GM12878 (cell line): Measurements from ENCODE around the gene NTF3. TPM values are rescaled to one million over a fixed set of nuclear protein-coding genes. Genes with fewer than 3 reads are reported as not detected.

ENCODE experiments used
- ATAC-seq: fragments of 200-7000 bp; cut with Tn5 transposase; 3 replicates; pipeline ENCODE4 v1.9.1; 2020; ENCODE audit warnings: mild to moderate bottlenecking, moderate library complexity
- BruUV-seq: library from RNA; stranded (reverse); fragments of 400-500 nt; replicated peaks from 2 replicates; lab custom pipeline; 2021; lab: Mats Ljungman, UMichigan
- CTCF ChIA-PET: fragments of 300-600 bp; sonication (Branson Sonifier 250); formaldehyde crosslinking; extraction: SDS; loops from one replicate; lab custom pipeline; 2021; ENCODE audit warnings: inconsistent platforms; lab: Yijun Ruan, JAX
- POLR2A ChIA-PET: fragments of 350-600 bp; formaldehyde crosslinking; extraction: SDS; loops from one replicate; lab custom pipeline; 2021; ENCODE audit warnings: inconsistent platforms; lab: Charles Lee
- RAD21 ChIA-PET: fragments of 300-600 bp; sonication (Branson Sonifier 250); formaldehyde crosslinking; loops from one replicate; lab custom pipeline; 2023; ENCODE audit warnings: antibody characterized with exemption; ENCODE audit not compliant: unreplicated experiment; lab: Charles Lee
- SMC1A ChIA-PET: fragments of 300-600 bp; sonication (Branson Sonifier 250); formaldehyde crosslinking; loops from one replicate; lab custom pipeline; 2023; ENCODE audit not compliant: unreplicated experiment, uncharacterized antibody; lab: Charles Lee
- DNase-seq: peaks from one replicate; pipeline ENCODE4 v3.0.0-alpha.2; 2011; ENCODE audit warnings: low read depth, low spot score
- FAIRE-seq: peaks from 3 replicates; lab custom pipeline; 2011; peaks lifted over from hg19 to GRCh38; lab: Jason Lieb, UNC
- H2AFZ ChIP-seq: 2 replicates; pipeline ENCODE4 v1.6.0; 2011; ENCODE audit warnings: low read depth, low read length, control low read depth; ENCODE audit not compliant: control insufficient read depth
- H3K27ac ChIP-seq: 2 replicates; pipeline ENCODE4 v1.5.1; 2011; ENCODE audit warnings: control low read depth; ENCODE audit not compliant: control insufficient read depth, insufficient read depth
- H3K27me3 ChIP-seq, 2 experiments: replicated peaks in 1 of 2; 2 replicates each; pipeline versions ENCODE4 v1.6.0 to v1.6.1; 2011; ENCODE audit warnings: low read length in 1 of 2; ENCODE audit not compliant: control insufficient read depth in 2 of 2, insufficient read depth in 2 of 2
- H3K36me3 ChIP-seq, 2 experiments: 2 replicates each; pipeline ENCODE4 v1.5.1; 2011; ENCODE audit warnings: low read length in 1 of 2; ENCODE audit not compliant: control insufficient read depth in 2 of 2, insufficient read depth in 2 of 2
- H3K4me1 ChIP-seq: 2 replicates; pipeline ENCODE4 v1.6.1; 2011; ENCODE audit warnings: mild to moderate bottlenecking, low read length, moderate library complexity, mixed read lengths; ENCODE audit not compliant: control insufficient read depth, insufficient read depth
- H3K4me2 ChIP-seq: 2 replicates; pipeline ENCODE4 v1.6.0; 2011; ENCODE audit warnings: control low read depth; ENCODE audit not compliant: control insufficient read depth, insufficient read depth
- H3K4me3 ChIP-seq: fragments of 200-600 bp; sonication (generic); 2 replicates; pipeline ENCODE4 v1.5.1; 2016
- H3K79me2 ChIP-seq: 2 replicates; pipeline ENCODE4 v1.6.0; 2011; ENCODE audit warnings: low read length; ENCODE audit not compliant: control insufficient read depth, insufficient read depth
- H3K9ac ChIP-seq: 2 replicates; pipeline ENCODE4 v1.8.0; 2011; ENCODE audit warnings: low read length, control low read depth, mixed read lengths; ENCODE audit not compliant: control insufficient read depth, insufficient read depth
- H3K9me3 ChIP-seq: replicated peaks from 3 replicates; pipeline ENCODE4 v1.5.1; 2011; ENCODE audit warnings: mild to moderate bottlenecking, low read length; ENCODE audit not compliant: control insufficient read depth, insufficient read depth
- H4K20me1 ChIP-seq: 2 replicates; pipeline ENCODE4 v1.6.0; 2011; ENCODE audit not compliant: control insufficient read depth, insufficient read depth
- CHD4 ChIP-seq: fragments of 200-600 bp; sonication (generic); IDR thresholded peaks from 2 replicates; pipeline ENCODE4 v1.6.1; 2016; ENCODE audit warnings: mild to moderate bottlenecking
- ETV6 ChIP-seq, 2 experiments: fragments of 450-650 bp in 1 of 2; IDR thresholded peaks in 1 of 2; conservative IDR thresholded peaks in 1 of 2; 2 replicates each; pipeline ENCODE4 v1.6.1; 2014; ENCODE audit warnings: antibody characterized with exemption in 1 of 2, borderline replicate concordance in 1 of 2, low read depth in 1 of 2, mild to moderate bottlenecking in 1 of 2, moderate library complexity in 1 of 2
- EZH2 ChIP-seq: IDR thresholded peaks from 2 replicates; pipeline ENCODE4 v1.6.1; 2012; ENCODE audit warnings: low read depth, mild to moderate bottlenecking, control low read depth, inconsistent platforms, low read length, borderline replicate concordance; ENCODE audit not compliant: control insufficient read depth
- KDM1A ChIP-seq: fragments of 200-600 bp; sonication (generic); IDR thresholded peaks from 2 replicates; pipeline ENCODE4 v1.6.1; 2016; ENCODE audit warnings: borderline replicate concordance
- KLF5 ChIP-seq: fragments of 450-650 bp; IDR thresholded peaks from 2 replicates; pipeline ENCODE4 v1.6.1; 2014; ENCODE audit warnings: mild to moderate bottlenecking; ENCODE audit not compliant: partially characterized antibody
- LARP7 ChIP-seq: fragments of 450-650 bp; IDR thresholded peaks from 2 replicates; pipeline ENCODE4 v1.6.1; 2017; ENCODE audit warnings: mild to moderate bottlenecking
- MEF2A ChIP-seq: IDR thresholded peaks from 2 replicates; pipeline ENCODE4 v1.6.1; 2011; ENCODE audit warnings: low read depth, mild to moderate bottlenecking, low read length, moderate library complexity; ENCODE audit not compliant: insufficient read depth
- MYC ChIP-seq: IDR thresholded peaks from 2 replicates; pipeline ENCODE4 v1.6.1; 2011; ENCODE audit warnings: mild to moderate bottlenecking, low read length, moderate library complexity, inconsistent platforms; ENCODE audit not compliant: insufficient read depth, insufficient replicate concordance, insufficient read length, severe bottlenecking
- NR2F1 ChIP-seq: fragments of 450-650 bp; conservative IDR thresholded peaks from 2 replicates; pipeline ENCODE4 v1.6.1; 2017; ENCODE audit warnings: mild to moderate bottlenecking
- NRF1 ChIP-seq: conservative IDR thresholded peaks from 2 replicates; pipeline ENCODE4 v1.6.1; 2011; ENCODE audit warnings: mild to moderate bottlenecking, low read depth, low read length, improper control_type of control experiment
- RBBP5 ChIP-seq: fragments of 200-600 bp; sonication (generic); conservative IDR thresholded peaks from 2 replicates; pipeline ENCODE4 v1.6.1; 2016
- SP1 ChIP-seq: IDR thresholded peaks from one replicate; pipeline ENCODE4 v1.6.1; 2011; ENCODE audit warnings: low read depth, low read length
- SREBF1 ChIP-seq: IDR thresholded peaks from 2 replicates; pipeline ENCODE4 v1.6.1; 2012; ENCODE audit warnings: mild to moderate bottlenecking, low read length
- TCF7 ChIP-seq: IDR thresholded peaks from 2 replicates; pipeline ENCODE4 v1.6.1; 2014; ENCODE audit warnings: antibody characterized with exemption, borderline replicate concordance
- USF2 ChIP-seq: IDR thresholded peaks from 2 replicates; pipeline ENCODE4 v1.6.1; 2011; ENCODE audit warnings: low read depth, low read length, improper control_type of control experiment, borderline replicate concordance
- WGBS: methylation state at CpG from one replicate; pipeline ENCODE4 v1.1.6; 2016; ENCODE audit warnings: low lambda C conversion rate; ENCODE audit not compliant: insufficient replicate concordance, insufficient coverage; ENCODE audit errors: missing lambda C conversion rate; 5-methylcytosine and 5-hydroxymethylcytosine counted together
- in situ Hi-C: fragments of 300-500 bp; cut with MboI; formaldehyde crosslinking; loops from 9 replicates; pipeline ENCODE4 v1.14.3; 2018; ENCODE audit warnings: mixed read lengths
- intact Hi-C: fragments of 100-400 bp; cut with micrococcal nuclease; formaldehyde crosslinking; loops from one replicate; pipeline ENCODE4 v1.14.2; 2022; ENCODE audit not compliant: unreplicated experiment
- polyA plus RNA-seq, 11 experiments: library from polyadenylated mRNA; depleted of rRNA in 4 of 11; unstranded in 6 of 11; stranded (reverse) in 5 of 11; fragments of >200 nt; fragmentation: Nextera tagmentation in 4 of 11; fragmentation: Illumina TruSeq in 1 of 11; extraction: Ambion mirVana in 4 of 11; extraction: Trizol in 1 of 11; gene quantifications; 1 replicate in 1 of 11; 2 replicates in 10 of 11; pipeline versions ENCODE4 v1.2.1 to v1.2.3, GENCODE V29; 2011 to 2016; ENCODE audit warnings: inconsistent platforms in 2 of 11, missing spikeins in 2 of 11, low read depth in 1 of 11
- total RNA-seq, 4 experiments: library from RNA; depleted of rRNA in 3 of 4; stranded (reverse); fragments of >200 nt in 3 of 4; fragmentation: Illumina TruSeq in 1 of 4; extraction: Trizol in 1 of 4; gene quantifications; 2 replicates each; pipeline versions ENCODE4 v1.2.1 to v1.2.3, GENCODE V29; 2013 to 2021
- TF ChIP-seq, protein P1 (sequence below): IDR thresholded peaks from 2 replicates; pipeline ENCODE4 v1.6.1; 2011; ENCODE audit warnings: mild to moderate bottlenecking, low read depth, low read length, moderate library complexity; ENCODE audit not compliant: insufficient replicate concordance
- TF ChIP-seq, protein P2 (sequence below): IDR thresholded peaks from 2 replicates; pipeline ENCODE4 v1.6.1; 2011; ENCODE audit warnings: low read depth, mild to moderate bottlenecking, low read length, moderate library complexity, borderline replicate concordance; ENCODE audit errors: extremely low read depth
- TF ChIP-seq, protein P3 (sequence below): IDR thresholded peaks from 2 replicates; pipeline ENCODE4 v1.6.1; 2012; ENCODE audit warnings: low read depth, low read length, improper control_type of control experiment

The NTF3 gene
- total and polyA plus RNA-seq, 10 of the 15 experiments (the other 5 are each of a cell fraction or from before 2014, with no cell fraction given) = 0.07 TPM; not detected in 9

- TF ChIP-seq ETV6 (conservative IDR thresholded peaks at IDR 0.05 in 1 of 2, IDR thresholded peaks at IDR 0.05 in 1 of 2; ENCODE audit: borderline replicate concordance in 1 of 2, low read depth in 1 of 2) (no peak), LARP7 (no peak), SREBF1 (no peak), EZH2 (no peak), NR2F1 (no peak)
- TF ChIP-seq, protein P1, sequence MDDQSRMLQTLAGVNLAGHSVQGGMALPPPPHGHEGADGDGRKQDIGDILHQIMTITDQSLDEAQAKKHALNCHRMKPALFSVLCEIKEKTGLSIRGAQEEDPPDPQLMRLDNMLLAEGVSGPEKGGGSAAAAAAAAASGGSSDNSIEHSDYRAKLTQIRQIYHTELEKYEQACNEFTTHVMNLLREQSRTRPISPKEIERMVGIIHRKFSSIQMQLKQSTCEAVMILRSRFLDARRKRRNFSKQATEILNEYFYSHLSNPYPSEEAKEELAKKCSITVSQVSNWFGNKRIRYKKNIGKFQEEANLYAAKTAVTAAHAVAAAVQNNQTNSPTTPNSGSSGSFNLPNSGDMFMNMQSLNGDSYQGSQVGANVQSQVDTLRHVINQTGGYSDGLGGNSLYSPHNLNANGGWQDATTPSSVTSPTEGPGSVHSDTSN = no peak
Measured at GRCh38 chr12:5512601-5512970, 80.7 kb downstream of the NTF3 start (continued).

GRCh38 chr12:5513406-5513805 lies 81.5 kb downstream of the NTF3 start:
- no peak overlapping the region for H3K4me2 ChIP-seq
- ChIA-PET RAD21 (no interaction called here), POLR2A (no interaction called here), SMC1A (no interaction called here), CTCF (no interaction called here)
- 3% methylated on average over 4 of the region's 4 CpGs for WGBS
- no peaks in the 10 kb centered on the region for H3K36me3 ChIP-seq
- intact Hi-C loops = loop anchor here (10.0 kb wide), 1 partner anchor 309 kb away; no protein-coding TSS in a partner anchor
- BruUV-seq = no TSS peak
- ATAC-seq (no peak), FAIRE-seq (no peak), DNase-seq (no peak)
- no peaks in the 10 kb centered on the region for H4K20me1 ChIP-seq
- H3K9me3 ChIP-seq = no peaks in the 10 kb centered on the region
- no peak overlapping the region for H3K27ac ChIP-seq
- no peak overlapping the region for H2AFZ ChIP-seq
- no peaks in the 10 kb centered on the region for H3K4me1 ChIP-seq
- no peaks in the 10 kb centered on the region; a peak in 1 of 4 replicates for H3K27me3 ChIP-seq
- no peak overlapping the region for H3K9ac ChIP-seq
- in situ Hi-C loops = no loop called here
- H3K4me3 ChIP-seq = no peak overlapping the region
- no peak for TF ChIP-seq RBBP5
- no peak for TF ChIP-seq SP1
- TF ChIP-seq, protein P2, sequence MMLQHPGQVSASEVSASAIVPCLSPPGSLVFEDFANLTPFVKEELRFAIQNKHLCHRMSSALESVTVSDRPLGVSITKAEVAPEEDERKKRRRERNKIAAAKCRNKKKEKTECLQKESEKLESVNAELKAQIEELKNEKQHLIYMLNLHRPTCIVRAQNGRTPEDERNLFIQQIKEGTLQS = no peak
- TF ChIP-seq KDM1A = no peak
- TF ChIP-seq, protein P3, sequence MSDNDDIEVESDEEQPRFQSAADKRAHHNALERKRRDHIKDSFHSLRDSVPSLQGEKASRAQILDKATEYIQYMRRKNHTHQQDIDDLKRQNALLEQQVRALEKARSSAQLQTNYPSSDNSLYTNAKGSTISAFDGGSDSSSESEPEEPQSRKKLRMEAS = no peak
- TF ChIP-seq USF2 = no peak
- TF ChIP-seq MYC = no peak
- no peak for TF ChIP-seq MEF2A
- no peak for TF ChIP-seq KLF5
- TF ChIP-seq CHD4 = no peak
- no peak for TF ChIP-seq TCF7
- TF ChIP-seq NRF1 = no peak
- H3K79me2 ChIP-seq = no peaks in the 10 kb centered on the region
